T-cell (primary cell): ENCODE data around the gene LPCAT4. TPM values are rescaled to one million over a fixed set of nuclear protein-coding genes. Genes with fewer than 3 reads are reported as not detected.

Source experiments
- ATAC-seq, 4 experiments: fragments of 200-7000 bp in 3 of 4; fragments of 150-1000 bp in 1 of 4; cut with Tn5 transposase; replicated peaks in 1 of 4; 1 replicate in 3 of 4; 2 replicates in 1 of 4; pipeline ENCODE4 v1.10.0; 2021; ENCODE audit warnings: moderate library complexity in 3 of 4, mild to moderate bottlenecking in 2 of 4, moderate number of reproducible peaks in 1 of 4
- CTCF ChIA-PET, 2 donors: fragments of 300-600 bp; sonication (Branson Sonifier 250); formaldehyde crosslinking; loops; one replicate each; lab custom pipeline; 2022; ENCODE audit warnings: antibody characterized with exemption in 2 of 2; lab: Charles Lee
- POLR2A ChIA-PET, 2 donors: fragments of 300-600 bp; sonication (Branson Sonifier 250); formaldehyde crosslinking; loops; one replicate each; lab custom pipeline; 2022; ENCODE audit warnings: antibody characterized with exemption in 2 of 2; lab: Charles Lee
- DNase-seq, 35 experiments: peaks; one replicate each; pipeline versions ENCODE4 v3.0.0 to v3.0.0-alpha.2; 2013 to 2023
- H3K27ac ChIP-seq: one replicate; pipeline ENCODE4 v1.5.1; 2013; ENCODE audit warnings: low read length
- H3K27me3 ChIP-seq, 2 experiments: replicated peaks in 1 of 2; 1 replicate in 1 of 2; 2 replicates in 1 of 2; pipeline versions ENCODE4 v1.6.1 to v1.7.0; 2013; ENCODE audit warnings: low read length in 1 of 2, mixed read lengths in 1 of 2; ENCODE audit not compliant: control insufficient read depth in 2 of 2, insufficient read depth in 2 of 2; ENCODE audit errors: extremely low read depth in 1 of 2
- H3K36me3 ChIP-seq, 2 donors: 1 replicate in 1 of 2; 2 replicates in 1 of 2; pipeline versions ENCODE4 v1.6.1 to v1.7.0; 2013; ENCODE audit warnings: low read length in 1 of 2; ENCODE audit not compliant: control insufficient read depth in 2 of 2, insufficient read depth in 1 of 2; ENCODE audit errors: extremely low read depth in 1 of 2
- H3K4me1 ChIP-seq, 2 experiments: 1 replicate in 1 of 2; 2 replicates in 1 of 2; pipeline versions ENCODE4 v1.6.1 to v1.7.0; 2013; ENCODE audit warnings: low read length in 2 of 2, mixed read lengths in 1 of 2; ENCODE audit not compliant: insufficient read depth in 2 of 2, control insufficient read depth in 1 of 2; ENCODE audit errors: extremely low read depth in 1 of 2
- H3K4me3 ChIP-seq, 2 donors: 1 replicate in 1 of 2; 2 replicates in 1 of 2; pipeline versions ENCODE4 v1.5.1 to v1.7.0; 2013; ENCODE audit warnings: mild to moderate bottlenecking in 2 of 2, low read length in 1 of 2, moderate library complexity in 1 of 2; ENCODE audit not compliant: control insufficient read depth in 1 of 2; ENCODE audit errors: extremely low read depth in 1 of 2
- H3K9me3 ChIP-seq: 2 replicates; pipeline ENCODE4 v1.7.0; 2013
- H3K27ac Mint-ChIP-seq, 2 donors: one replicate each; pipeline ENCODE4 v1.8.0; 2020 to 2021; ENCODE audit warnings: mild to moderate bottlenecking in 2 of 2, mixed read lengths in 2 of 2
- H3K27me3 Mint-ChIP-seq, 2 donors: one replicate each; pipeline ENCODE4 v1.8.0; 2021 to 2022; ENCODE audit warnings: mixed read lengths in 2 of 2
- H3K36me3 Mint-ChIP-seq: one replicate; pipeline ENCODE4 v1.8.0; 2021; ENCODE audit warnings: mixed read lengths
- H3K4me1 Mint-ChIP-seq, 3 donors: one replicate each; pipeline ENCODE4 v1.8.0; 2020 to 2022; ENCODE audit warnings: mixed read lengths in 3 of 3, mild to moderate bottlenecking in 1 of 3
- H3K4me3 Mint-ChIP-seq, 3 donors: one replicate each; pipeline ENCODE4 v1.8.0; 2020 to 2022; ENCODE audit warnings: mild to moderate bottlenecking in 3 of 3, mixed read lengths in 3 of 3, moderate library complexity in 3 of 3
- H3K9me3 Mint-ChIP-seq, 3 donors: one replicate each; pipeline ENCODE4 v1.8.0; 2020 to 2022; ENCODE audit warnings: mixed read lengths in 3 of 3
- WGBS: methylation state at CpG from one replicate; pipeline ENCODE4 v1.1.5; 2013; ENCODE audit warnings: missing lambda C conversion rate; ENCODE audit not compliant: insufficient coverage; 5-methylcytosine and 5-hydroxymethylcytosine counted together
- total RNA-seq, 35 experiments: library from RNA in 6 of 35; stranded (reverse) in 6 of 35; fragments of 120-200 nt in 1 of 35; gene quantifications; one replicate each; pipeline versions ENCODE4 v1.2.1 to v1.2.4 and lab custom pipeline; 2013 to 2026

LPCAT4 gene
- total RNA-seq, 5 donors from 2014 or later (not counting 1 experiment from before 2014, with no cell fraction given), result 60.8 to 115 (median 91.1) TPM

DNA sequence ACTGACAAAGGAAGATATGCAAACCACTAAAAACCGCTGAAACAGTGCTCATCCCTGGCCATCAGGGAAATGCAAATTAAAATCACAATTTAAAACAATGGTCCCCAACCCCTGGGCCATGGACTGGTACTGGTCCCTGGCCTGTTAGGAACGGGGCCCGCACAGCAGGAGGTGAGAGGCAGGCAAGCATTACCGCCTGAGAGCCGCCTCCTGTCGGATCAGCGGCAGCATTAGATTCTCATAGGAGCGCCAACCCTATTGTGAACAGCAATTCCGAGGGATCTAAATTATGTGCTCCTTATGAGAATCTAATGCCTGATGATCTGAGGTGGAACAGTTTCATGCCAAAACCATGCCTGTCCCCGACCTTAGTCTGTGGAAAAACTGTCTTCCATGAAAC lies 43.8 kb downstream of the LPCAT4 start:
- no peak overlapping the region for H3K27ac ChIP-seq
- peaks cover 4% of the 10 kb centered on the region for H3K36me3 Mint-ChIP-seq
- ATAC-seq (no peak), DNase-seq (no peak)
- no peak overlapping the region for H3K4me3 ChIP-seq
- no peaks in the 10 kb centered on the region for H3K36me3 ChIP-seq
- no peaks in the 10 kb centered on the region for H3K9me3 Mint-ChIP-seq
- POLR2A ChIA-PET, result interaction anchor here in 1 of 2 donors (0.6 kb wide), 1 partner anchor 26 kb away, joined by 3 read pairs; no protein-coding TSS in a partner anchor
- no peaks in the 10 kb centered on the region for H3K27me3 ChIP-seq
- H3K27me3 Mint-ChIP-seq, result no peaks in the 10 kb centered on the region
- H3K27ac Mint-ChIP-seq, result no peak overlapping the region
- CTCF ChIA-PET, result no interaction called here
- 92% methylated on average over 9 of the region's 10 CpGs for WGBS
- no peak overlapping the region for H3K4me3 Mint-ChIP-seq
- H3K4me1 ChIP-seq, result peaks cover 14 to 22% of the 10 kb centered on the region in 2 experiments
- H3K9me3 ChIP-seq, result no peaks in the 10 kb centered on the region
- peaks cover 42 to 69% (median 64%) of the 10 kb centered on the region in 3 donors for H3K4me1 Mint-ChIP-seq

DNA sequence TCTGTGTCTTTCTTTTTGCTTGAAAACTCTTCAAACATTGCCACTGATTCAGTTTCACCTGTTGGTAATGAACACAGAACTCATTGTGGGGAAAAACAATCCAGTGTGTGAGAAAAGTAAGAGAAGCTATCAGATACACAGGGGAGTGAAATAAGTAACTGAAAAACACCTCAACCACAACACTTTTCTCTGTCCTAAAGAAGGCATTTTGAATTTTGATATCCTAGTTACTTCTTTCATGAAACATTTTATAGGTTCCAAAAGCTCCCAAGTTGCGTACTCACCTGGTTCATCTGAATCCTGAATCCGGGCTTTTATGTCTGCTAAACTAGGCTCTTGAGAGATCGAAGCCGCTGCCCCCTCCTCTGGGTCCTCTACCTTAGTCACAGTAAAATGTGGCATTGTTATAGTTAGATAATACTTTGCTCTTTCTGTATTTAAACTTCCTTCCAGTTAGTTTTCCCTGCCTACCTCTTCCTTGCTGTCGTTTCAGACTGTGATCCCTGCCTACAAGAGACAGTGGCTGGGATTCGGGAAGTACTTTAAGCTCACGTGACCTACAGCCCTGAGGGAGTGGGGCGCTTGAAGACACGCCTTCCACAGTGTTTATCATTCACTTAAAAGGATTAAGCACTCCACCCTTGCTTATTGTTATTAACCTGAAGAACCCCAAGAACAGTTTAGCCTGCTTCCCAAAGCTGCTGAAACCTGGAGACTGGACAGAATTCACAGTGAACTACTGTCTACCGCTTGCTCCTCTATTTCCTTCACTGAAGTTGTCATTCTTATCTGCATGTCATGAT lies 48.5 kb downstream of the LPCAT4 start:
- H3K4me3 ChIP-seq, result peak overlapping the region; percentile 58 to 82
- peak overlapping the region; percentile 86 to 100 (median 97) for H3K4me3 Mint-ChIP-seq
- peak; percentile 83 to 89 (median 84) for ATAC-seq
- H3K27me3 ChIP-seq, result no peaks in the 10 kb centered on the region
- DNase-seq, result peak in 6 of 35 experiments; percentile 17 to 51 (median 32)
- WGBS, result 9% methylated on average over 2 of the region's 10 CpGs
- H3K9me3 Mint-ChIP-seq, result no peaks in the 10 kb centered on the region
- H3K9me3 ChIP-seq, result no peaks in the 10 kb centered on the region
- peaks cover 48 to 70% (median 61%) of the 10 kb centered on the region in 3 donors for H3K4me1 Mint-ChIP-seq
- H3K27ac ChIP-seq, result peak overlapping the region; percentile 61
- H3K27me3 Mint-ChIP-seq, result no peaks in the 10 kb centered on the region
- CTCF ChIA-PET, result interaction anchor here in 1 of 2 donors (0.7 to 1.2 kb wide), 2 partner anchors 10 to 549 kb away, joined by 3 read pairs; no protein-coding TSS in a partner anchor
- H3K36me3 ChIP-seq, result peaks cover 0 to 7% of the 10 kb centered on the region in 2 donors
- POLR2A ChIA-PET, result interaction anchor here (0.5 to 1.0 kb wide), 3 partner anchors 9 to 47 kb away, joined by 3 to 4 read pairs (median 3); no protein-coding TSS in a partner anchor
- peak overlapping the region; percentile 98 to 99 for H3K27ac Mint-ChIP-seq
- peaks cover 13 to 23% of the 10 kb centered on the region in 2 experiments for H3K4me1 ChIP-seq
- peaks cover 15% of the 10 kb centered on the region for H3K36me3 Mint-ChIP-seq

DNA sequence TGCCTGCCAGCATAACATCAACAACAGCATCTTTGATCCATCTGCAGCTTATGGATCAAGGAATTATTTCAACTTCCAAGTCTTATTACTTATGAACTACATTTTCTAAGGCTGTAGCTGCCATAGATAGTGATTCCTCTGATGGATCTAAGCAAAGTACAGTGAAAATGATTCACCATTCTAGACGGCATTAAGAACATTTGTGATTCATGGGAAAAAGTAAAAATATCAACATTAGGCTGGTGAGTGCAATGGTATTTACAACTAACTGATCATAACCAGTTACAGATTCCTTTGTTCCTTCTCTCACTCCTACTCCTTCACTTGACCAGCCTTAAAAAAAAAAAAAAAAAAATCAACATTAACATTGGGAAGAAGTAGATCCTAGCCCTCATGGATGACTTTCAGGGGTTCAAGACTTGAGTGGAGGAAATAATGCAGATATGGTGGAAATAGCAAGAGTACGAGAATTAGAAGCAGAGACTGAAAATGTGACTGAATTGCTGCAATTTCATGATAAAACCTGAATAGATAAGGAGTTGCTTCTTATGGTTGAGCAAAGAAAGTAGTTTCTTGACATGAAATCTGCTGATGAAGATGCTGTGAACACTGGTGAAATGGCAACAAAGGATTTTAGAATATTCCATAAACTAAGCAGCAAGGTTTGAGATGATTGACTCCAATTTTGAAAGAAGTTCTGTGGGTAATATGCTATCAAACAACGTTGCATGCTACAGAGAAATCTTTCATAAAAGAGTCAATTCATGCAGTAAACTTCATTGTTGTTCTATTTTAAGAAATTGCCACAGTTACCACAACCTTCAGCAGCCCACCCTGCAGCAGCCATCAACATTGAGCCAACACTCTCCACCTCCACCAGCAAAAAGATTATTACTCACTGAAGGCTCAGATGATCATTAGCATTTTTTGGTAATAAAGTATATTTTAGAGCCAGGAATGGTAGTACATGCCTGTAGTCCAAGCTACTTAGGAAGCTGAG lies 52.2 kb downstream of the LPCAT4 start:
- ATAC-seq (no peak), DNase-seq (no peak)
- no peaks in the 10 kb centered on the region for H3K9me3 ChIP-seq
- H3K36me3 ChIP-seq, result peaks cover 0 to 11% of the 10 kb centered on the region in 2 donors
- 100% methylated on average over 1 of the region's 3 CpGs for WGBS
- Mint-ChIP-seq H3K4me1 (peaks cover 65 to 66% (median 66%) of the 10 kb centered on the region in 3 donors), H3K27ac (peak overlapping the region; percentile 19 to 48), H3K27me3 (no peaks in the 10 kb centered on the region), H3K4me3 (peak overlapping the region in 2 of 3 donors; percentile 43 to 51), H3K36me3 (peaks cover 26% of the 10 kb centered on the region), H3K9me3 (no peaks in the 10 kb centered on the region)
- H3K27ac ChIP-seq, result no peak overlapping the region
- H3K27me3 ChIP-seq, result no peaks in the 10 kb centered on the region
- CTCF ChIA-PET, result interaction anchor here in 1 of 2 donors (0.7 kb wide), 1 partner anchor 13 kb away, joined by 3 read pairs; no protein-coding TSS in a partner anchor
- H3K4me1 ChIP-seq, result peaks cover 13 to 23% of the 10 kb centered on the region in 2 experiments
- POLR2A ChIA-PET, result no interaction called here
- H3K4me3 ChIP-seq, result no peak overlapping the region

DNA sequence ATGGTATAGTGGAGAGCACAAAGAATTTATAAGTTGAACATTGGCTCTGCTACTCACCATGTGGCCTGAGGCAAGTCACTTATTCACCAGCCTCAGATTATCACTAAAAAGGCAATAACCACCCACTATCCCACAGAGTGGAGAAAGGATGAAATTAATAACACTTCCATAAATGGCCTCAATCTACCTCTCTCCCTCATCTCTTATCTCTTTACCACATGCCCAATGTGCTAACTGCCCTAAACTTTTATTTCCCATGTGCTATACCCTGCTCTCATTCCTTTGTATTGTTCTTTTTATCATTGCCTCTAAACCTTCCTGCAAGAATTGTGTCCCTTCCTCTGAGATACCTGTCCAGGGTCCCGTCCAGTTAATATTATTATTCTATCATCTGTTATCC lies 55.4 kb downstream of the LPCAT4 start:
- Mint-ChIP-seq H3K4me1 (peaks cover 57 to 67% (median 67%) of the 10 kb centered on the region in 3 donors), H3K27me3 (no peaks in the 10 kb centered on the region), H3K9me3 (no peaks in the 10 kb centered on the region), H3K4me3 (no peak overlapping the region), H3K36me3 (peaks cover 33% of the 10 kb centered on the region), H3K27ac (peak overlapping the region in 1 of 2 donors; percentile 10)
- no peak overlapping the region for H3K4me3 ChIP-seq
- H3K27me3 ChIP-seq, result no peaks in the 10 kb centered on the region
- ChIA-PET POLR2A (no interaction called here), CTCF (no interaction called here)
- peaks cover 0 to 11% of the 10 kb centered on the region in 2 donors for H3K36me3 ChIP-seq
- no peaks in the 10 kb centered on the region for H3K9me3 ChIP-seq
- no CpG with 5 or more reads among the region's 1 CpG for WGBS
- peaks cover 5 to 9% of the 10 kb centered on the region in 2 experiments for H3K4me1 ChIP-seq
- DNase-seq, result no peak
- H3K27ac ChIP-seq, result no peak overlapping the region
- no peak for ATAC-seq

Other genes starting within 250 kb of the LPCAT4 start
- 10 to 100 TPM; 27.1 to 37.3 (median 29.5) TPM for gene KATNBL1, start 157.1 kb downstream of the LPCAT4 start, total RNA-seq
- gene EMC4, start 142.2 kb downstream of the LPCAT4 start, total RNA-seq, result 10 to 100 TPM; 65.3 to 80.4 (median 77.6) TPM
- 100 to 1,000 TPM in 1 of 5 donors, 10 to 100 TPM in 4; 71.2 to 103 (median 77.8) TPM for gene SLC12A6, start 29.4 kb downstream of the LPCAT4 start, total RNA-seq
- gene NOP10, start 24.1 kb downstream of the LPCAT4 start, total RNA-seq, result 10 to 100 TPM; 38.2 to 88.9 (median 68.8) TPM
- not detected for gene NUTM1, start 23.9 kb downstream of the LPCAT4 start, total RNA-seq
- 100 to 1,000 TPM; 202 to 257 (median 238) TPM for gene GOLGA8A, start 70.6 kb upstream of the LPCAT4 start, total RNA-seq
- gene GOLGA8B, start 216.5 kb upstream of the LPCAT4 start, total RNA-seq, result 100 to 1,000 TPM; 225 to 468 (median 379) TPM